NCI-H2196 treated with DMSO at 0.1 percent for 48 hours (cell line): Measurements from ENCODE around the gene DHX58.

Experiments
- DNase-seq: peaks from one replicate; lab custom pipeline; 2025; ENCODE audit not compliant: unreplicated experiment; lab: John Stamatoyannopoulos, UW

The DHX58 gene

GRCh38 chr17:42111265-42111636 lies 1.3 kb downstream of the DHX58 start:
- DNase-seq: no peak

GRCh38 chr17:42110301-42111264 lies 1.9 kb downstream of the DHX58 start:
- DNase-seq: no peak

- DNase-seq: no peak
These were observed 3.4 kb downstream of the DHX58 start for GRCh38 chr17:42109086-42109485.

- peak; percentile 64 for DNase-seq
These were observed 4.6 kb downstream of the DHX58 start for GRCh38 chr17:42107597-42108576.

GRCh38 chr17:42107124-42107523 lies 5.4 kb downstream of the DHX58 start:
- DNase-seq: no peak

GRCh38 chr17:42106009-42106408 lies 6.5 kb downstream of the DHX58 start:
- DNase-seq: no peak

GRCh38 chr17:42104264-42104663 lies 8.2 kb downstream of the DHX58 start:
- no peak for DNase-seq

- DNase-seq: no peak
These were observed 9.1 kb downstream of the DHX58 start for GRCh38 chr17:42103221-42103954.

GRCh38 chr17:42101513-42102292 lies 10.8 kb downstream of the DHX58 start:
- DNase-seq: no peak

GRCh38 chr17:42098730-42099399 lies 13.6 kb downstream of the DHX58 start:
- DNase-seq: no peak

GRCh38 chr17:42097691-42098631 lies 14.6 kb downstream of the DHX58 start, which contains the start of gene ZNF385C:
ZNF385C (minus strand) TSS chr17:42098473; CDS start chr17:42063056, 35,417 bp downstream.
- no peak for DNase-seq

GRCh38 chr17:42096360-42097111 lies 16.0 kb downstream of the DHX58 start:
- DNase-seq: no peak

- DNase-seq: no peak
These were observed 18.0 kb downstream of the DHX58 start for GRCh38 chr17:42094375-42095069.

GRCh38 chr17:42092939-42093338 lies 19.6 kb downstream of the DHX58 start:
- DNase-seq: no peak

GRCh38 chr17:42090964-42091790 lies 21.3 kb downstream of the DHX58 start:
- DNase-seq: no peak

GRCh38 chr17:42088736-42089135 lies 23.8 kb downstream of the DHX58 start:
- DNase-seq: no peak
